ENCODE results near the gene SPTLC3. TPM values are rescaled to one million over a fixed set of nuclear protein-coding genes. Genes with fewer than 3 reads are reported as not detected.

SPTLC3 gene
- total and polyA plus RNA-seq, 8 donors = 1.1 to 33.9 (median 2.1) TPM; not detected in 1

GRCh38 chr20:13111249-13111911 lies 102.6 kb downstream of the SPTLC3 start:
- no peak for TF ChIP-seq EP300 (IDR thresholded peaks at IDR 0.05)
- TF ChIP-seq POLR2A (IDR thresholded peaks at IDR 0.05) = no peak
- no peak for TF ChIP-seq POLR2AphosphoS5 (IDR thresholded peaks at IDR 0.05)
- no peak for TF ChIP-seq CTCF (IDR thresholded peaks at IDR 0.05)
- H3K27me3 ChIP-seq = no peaks in the 10 kb centered on the region
- no peak overlapping the region for H3K4me3 ChIP-seq
- H3K4me1 ChIP-seq = no peaks in the 10 kb centered on the region
- H3K36me3 ChIP-seq = no peaks in the 10 kb centered on the region
- DNase-seq = no peak
- H3K27ac ChIP-seq = no peak overlapping the region
- intact Hi-C loops (cut with DNase I; ENCODE audit: low total_unique reads) = no loop called here
- no peaks in the 10 kb centered on the region for H3K9me3 ChIP-seq
- 49 to 64% (median 57%) methylated on average over 5 of the region's 5 CpGs for WGBS, 5 donors

- Histone ChIP-seq H3K27ac (no peak overlapping the region), H3K4me3 (no peak overlapping the region), H3K9me3 (no peaks in the 10 kb centered on the region), H3K36me3 (no peaks in the 10 kb centered on the region), H3K27me3 (no peaks in the 10 kb centered on the region), H3K4me1 (no peaks in the 10 kb centered on the region)
- intact Hi-C loops (cut with DNase I; ENCODE audit: low total_unique reads) = no loop called here
- WGBS, 5 donors = 98% methylated on average over 3 of the region's 3 CpGs
- no peak for DNase-seq
- TF ChIP-seq POLR2A (IDR thresholded peaks at IDR 0.05) = no peak
- no peak for TF ChIP-seq POLR2AphosphoS5 (IDR thresholded peaks at IDR 0.05)
- TF ChIP-seq CTCF (IDR thresholded peaks at IDR 0.05) = no peak
- no peak for TF ChIP-seq EP300 (IDR thresholded peaks at IDR 0.05)
Observed at GRCh38 chr20:13113731-13114130, 105.0 kb downstream of the SPTLC3 start.

GRCh38 chr20:13117200-13117599 lies 108.4 kb downstream of the SPTLC3 start:
- no peaks in the 10 kb centered on the region for H3K36me3 ChIP-seq
- intact Hi-C loops (cut with DNase I; ENCODE audit: low total_unique reads) = no loop called here
- H3K4me3 ChIP-seq = no peak overlapping the region
- no peak overlapping the region for H3K27ac ChIP-seq
- no peak for TF ChIP-seq POLR2AphosphoS5 (IDR thresholded peaks at IDR 0.05)
- TF ChIP-seq EP300 (IDR thresholded peaks at IDR 0.05) = no peak
- no peak for TF ChIP-seq CTCF (IDR thresholded peaks at IDR 0.05)
- TF ChIP-seq POLR2A (IDR thresholded peaks at IDR 0.05) = no peak
- 59 to 85% (median 70%) methylated on average over 2 of the region's 2 CpGs for WGBS, 5 donors
- no peak for DNase-seq
- H3K27me3 ChIP-seq = no peaks in the 10 kb centered on the region
- peaks cover 0 to 4% (median 0%) of the 10 kb centered on the region in 4 donors for H3K4me1 ChIP-seq
- H3K9me3 ChIP-seq = no peaks in the 10 kb centered on the region

- Histone ChIP-seq H3K9me3 (no peaks in the 10 kb centered on the region), H3K36me3 (no peaks in the 10 kb centered on the region), H3K4me3 (no peak overlapping the region), H3K27ac (no peak overlapping the region), H3K4me1 (peaks cover 0 to 4% (median 0%) of the 10 kb centered on the region in 4 donors), H3K27me3 (no peaks in the 10 kb centered on the region)
- TF ChIP-seq EP300 (IDR thresholded peaks at IDR 0.05) = no peak
- TF ChIP-seq POLR2AphosphoS5 (IDR thresholded peaks at IDR 0.05) = no peak
- no peak for TF ChIP-seq CTCF (IDR thresholded peaks at IDR 0.05)
- no peak for TF ChIP-seq POLR2A (IDR thresholded peaks at IDR 0.05)
- DNase-seq = no peak
- intact Hi-C loops (cut with DNase I; ENCODE audit: low total_unique reads) = no loop called here
- 81 to 87% (median 84%) methylated on average over 1 of the region's 1 CpG for WGBS, 5 donors
Observed at GRCh38 chr20:13118676-13119075, 109.9 kb downstream of the SPTLC3 start.
